ENCODE measurements around the gene NCOA3.
"Not testable (repeated sequence)": the region's sequence is repeated elsewhere in the genome, so short reads cannot be mapped to it uniquely, and the experiment has no call there.

The NCOA3 gene

DNA sequence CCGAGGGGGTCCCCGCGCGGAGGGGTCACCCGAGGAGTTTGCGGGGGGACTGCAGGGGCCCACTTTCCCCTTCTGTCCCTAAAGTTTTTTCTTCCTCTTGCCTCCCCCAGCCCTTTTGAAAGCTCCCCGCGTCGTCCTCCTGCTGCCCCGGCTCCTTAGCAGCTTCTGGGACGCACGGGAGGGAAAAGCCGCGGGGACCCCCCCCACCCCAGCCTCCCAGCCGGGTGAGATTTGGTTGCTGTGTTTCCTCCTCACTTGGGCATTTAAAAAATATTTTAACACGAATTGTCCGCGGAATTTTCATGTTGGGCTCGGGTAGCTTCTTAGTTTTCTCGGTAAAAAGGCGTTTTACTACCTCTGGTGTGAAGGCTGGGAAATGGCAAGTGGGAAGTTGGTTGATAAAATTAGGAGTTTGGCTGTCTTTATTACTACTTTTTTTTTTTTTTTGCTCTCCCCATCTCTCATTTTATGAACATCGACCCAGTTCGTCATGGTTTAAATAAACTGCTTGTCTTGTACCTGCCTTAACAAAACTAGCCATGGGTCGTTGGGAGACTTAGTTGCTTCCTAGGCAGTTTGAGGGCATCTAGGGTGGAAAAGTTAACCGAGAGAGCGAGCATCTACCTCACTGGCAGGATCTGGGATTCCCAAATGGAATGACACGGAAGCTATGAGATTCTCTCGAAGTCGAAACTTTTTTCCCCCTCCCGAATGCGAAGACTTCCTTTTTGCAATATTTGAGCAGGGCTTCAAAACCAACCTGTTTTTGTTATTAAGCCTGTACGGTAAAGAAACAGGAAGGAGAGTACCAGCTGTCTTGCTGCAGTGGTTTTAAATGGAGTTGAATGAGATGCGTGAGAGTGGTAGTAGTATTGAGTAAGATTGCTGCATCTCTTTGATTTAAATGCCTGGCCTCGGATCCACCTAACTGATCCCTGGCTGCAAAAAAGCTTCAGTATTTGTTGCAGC, 868 bp downstream of the NCOA3 start:
- no peak for DNase-seq

DNA sequence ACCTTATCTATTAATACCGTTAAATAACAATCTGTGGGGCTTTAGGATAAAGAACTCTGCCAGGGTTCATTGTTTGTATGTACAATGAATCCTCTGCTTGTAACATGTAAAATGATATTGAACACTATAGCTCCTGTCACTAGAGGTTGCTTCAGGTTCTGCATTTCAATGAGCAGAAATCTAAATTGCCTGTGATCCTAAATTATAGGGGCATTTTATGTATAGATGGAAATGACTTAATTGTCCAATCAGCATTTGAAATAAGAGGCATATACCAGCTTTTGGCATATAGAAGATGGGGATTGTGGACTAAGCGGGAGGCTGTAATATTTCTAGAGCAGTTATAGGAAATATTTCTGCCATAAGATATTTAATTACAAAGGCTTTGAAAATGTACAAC, 2.0 kb downstream of the NCOA3 start:
- no peak for DNase-seq

DNA sequence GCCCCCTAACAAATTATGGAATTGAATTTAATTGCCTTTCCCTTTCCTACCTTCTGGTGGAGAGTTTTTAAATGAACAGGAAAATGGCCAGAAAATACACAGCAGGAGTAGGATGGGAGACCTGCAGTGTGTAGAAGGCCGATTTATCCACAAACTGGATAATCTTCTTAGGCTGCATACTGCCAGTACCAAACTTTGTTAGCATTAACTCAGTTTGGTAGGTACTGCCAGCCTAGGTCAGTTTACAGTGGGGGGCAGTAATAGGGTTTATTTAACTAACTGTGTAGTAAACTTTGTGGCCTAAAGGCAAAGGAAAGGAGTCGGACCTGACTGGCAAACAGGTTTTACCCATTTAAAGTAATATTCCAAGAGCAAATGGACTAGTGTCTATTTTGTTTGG, 4.6 kb downstream of the NCOA3 start:
- DNase-seq: no peak

DNA sequence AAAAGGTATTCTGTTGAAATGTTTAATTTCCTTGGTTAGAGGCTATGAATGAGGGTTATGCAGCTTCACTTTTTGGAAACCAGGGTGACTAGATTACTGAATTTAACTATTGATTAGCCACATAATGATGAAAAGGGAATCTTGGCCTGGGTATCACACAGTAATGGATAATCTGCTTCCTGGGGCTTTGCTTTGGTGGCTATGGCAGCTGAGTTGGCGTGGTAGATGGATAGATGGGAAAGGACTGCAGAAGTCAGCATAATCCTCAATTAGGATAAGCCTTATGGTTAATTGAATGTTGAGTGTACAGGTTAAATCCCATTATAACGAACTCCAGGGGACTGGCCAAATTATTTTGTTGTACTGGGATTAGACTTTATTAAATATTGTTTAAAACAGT, 5.2 kb downstream of the NCOA3 start:
- no peak for DNase-seq

DNA sequence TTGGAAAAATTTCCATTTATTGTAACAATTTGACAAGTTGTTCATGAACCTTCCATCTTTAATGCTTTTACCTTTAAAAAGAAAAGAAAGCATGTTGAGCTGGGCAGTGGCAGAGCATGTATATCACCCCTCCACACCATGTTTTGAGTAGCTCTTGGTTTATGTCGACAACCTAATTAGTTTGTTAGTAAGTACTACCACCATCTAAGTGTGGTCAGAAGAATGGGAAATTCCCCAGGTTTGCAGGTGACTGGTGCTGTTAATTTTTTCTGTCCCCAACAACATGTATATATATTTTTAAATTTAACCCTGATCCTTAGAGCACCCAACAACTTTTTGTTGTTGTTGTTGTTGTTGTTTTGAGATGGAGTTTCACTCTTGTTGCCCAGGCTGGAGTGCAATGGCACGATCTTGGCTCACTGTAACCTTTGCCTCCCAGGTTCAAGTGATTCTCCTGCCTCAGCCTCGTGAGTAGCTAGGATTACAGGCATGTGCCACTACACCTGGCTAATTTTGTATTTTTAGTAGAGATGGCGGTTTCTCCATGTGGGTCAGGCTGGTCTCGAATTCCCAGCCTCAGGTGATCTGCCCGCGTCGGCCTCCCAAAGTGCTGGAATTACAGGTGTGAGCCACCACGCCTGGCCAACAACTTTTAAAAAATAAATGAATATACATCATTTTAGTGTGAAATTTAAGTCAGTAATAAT, 5.7 kb downstream of the NCOA3 start:
- DNase-seq: not testable (repeated sequence)

DNA sequence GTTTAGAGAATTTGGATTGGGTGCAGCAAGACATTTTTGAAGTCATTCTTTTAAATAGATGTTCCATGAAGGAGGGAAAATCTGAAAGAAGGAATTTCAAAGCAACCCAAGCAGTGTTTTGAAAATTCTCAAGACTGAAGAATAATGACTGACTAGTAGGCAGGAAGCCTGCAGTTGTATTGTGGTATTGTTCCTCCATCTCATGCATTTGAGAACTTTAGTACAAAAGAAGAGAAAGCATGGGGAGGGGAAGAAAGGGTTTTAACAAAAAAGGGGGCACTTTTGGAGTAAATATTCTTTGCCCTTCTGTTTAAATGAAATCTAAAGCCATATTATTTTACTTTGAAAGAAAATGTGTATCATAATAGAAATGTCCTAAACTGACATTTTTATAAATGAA, 6.6 kb downstream of the NCOA3 start:
- no peak for DNase-seq

DNA sequence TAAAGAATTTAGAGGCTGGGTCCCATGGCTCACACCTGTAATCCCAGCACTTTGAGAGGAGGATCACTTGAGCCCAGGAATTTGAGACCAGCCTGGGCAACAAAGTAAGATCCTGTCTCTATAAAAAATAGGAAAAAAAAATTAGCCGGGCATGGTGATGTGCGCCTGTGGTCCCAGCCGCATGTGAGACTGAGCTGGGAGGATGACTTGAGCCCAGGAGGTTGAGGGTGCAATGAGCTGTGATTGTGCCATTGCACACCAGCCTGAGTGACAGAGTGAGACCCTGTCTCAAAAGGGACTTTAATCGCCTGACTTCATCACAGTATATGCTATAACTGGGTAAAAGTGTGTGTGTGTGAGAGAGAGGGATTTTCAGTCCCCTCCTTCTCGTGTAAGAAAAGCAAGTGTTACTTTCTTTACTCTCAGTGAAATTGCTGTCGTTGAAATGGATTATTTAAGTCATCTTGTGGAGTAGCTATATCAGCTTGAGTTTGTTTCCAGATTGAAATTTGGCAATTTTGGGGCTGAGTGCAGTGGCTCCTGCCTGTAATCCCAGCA, 7.5 kb downstream of the NCOA3 start:
- DNase-seq: no peak

DNA sequence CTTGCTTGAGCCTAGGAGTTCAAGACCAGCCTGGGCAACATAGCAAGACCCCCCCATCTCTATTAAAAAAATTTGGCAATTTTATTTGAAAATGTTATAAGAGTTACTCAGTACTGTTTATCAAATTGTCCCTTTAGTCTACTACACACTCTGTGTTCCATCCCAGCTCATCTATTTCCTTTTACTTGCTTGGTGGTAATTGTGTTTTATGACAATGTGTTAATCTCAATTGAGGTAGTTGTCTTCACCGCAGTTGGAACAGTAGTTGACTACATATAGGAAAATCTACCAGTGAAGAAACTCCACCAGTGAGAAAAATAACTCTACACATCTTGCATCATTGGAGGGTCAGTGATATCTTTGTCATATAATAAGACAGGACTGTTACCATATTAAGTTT, 8.0 kb downstream of the NCOA3 start:
- DNase-seq: no peak

DNA sequence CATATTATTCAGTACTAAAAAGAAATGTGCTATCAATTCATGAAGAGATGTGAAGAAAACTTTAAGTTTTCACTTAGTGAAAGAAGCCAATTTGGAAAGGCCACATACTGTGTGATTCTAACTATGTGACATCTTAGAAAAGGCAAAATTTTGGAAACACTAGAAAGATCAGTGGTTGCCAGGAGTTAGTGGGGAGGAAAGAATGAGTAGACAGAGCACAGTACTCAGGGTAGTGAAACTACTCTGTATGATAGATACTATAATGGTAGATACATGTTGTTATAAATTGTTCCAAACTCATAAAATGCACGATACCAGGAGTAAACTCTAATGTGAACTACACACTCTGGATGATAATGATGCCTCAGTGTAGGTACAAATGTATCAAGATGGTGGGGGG, 14.2 kb downstream of the NCOA3 start:
- no peak for DNase-seq

DNA sequence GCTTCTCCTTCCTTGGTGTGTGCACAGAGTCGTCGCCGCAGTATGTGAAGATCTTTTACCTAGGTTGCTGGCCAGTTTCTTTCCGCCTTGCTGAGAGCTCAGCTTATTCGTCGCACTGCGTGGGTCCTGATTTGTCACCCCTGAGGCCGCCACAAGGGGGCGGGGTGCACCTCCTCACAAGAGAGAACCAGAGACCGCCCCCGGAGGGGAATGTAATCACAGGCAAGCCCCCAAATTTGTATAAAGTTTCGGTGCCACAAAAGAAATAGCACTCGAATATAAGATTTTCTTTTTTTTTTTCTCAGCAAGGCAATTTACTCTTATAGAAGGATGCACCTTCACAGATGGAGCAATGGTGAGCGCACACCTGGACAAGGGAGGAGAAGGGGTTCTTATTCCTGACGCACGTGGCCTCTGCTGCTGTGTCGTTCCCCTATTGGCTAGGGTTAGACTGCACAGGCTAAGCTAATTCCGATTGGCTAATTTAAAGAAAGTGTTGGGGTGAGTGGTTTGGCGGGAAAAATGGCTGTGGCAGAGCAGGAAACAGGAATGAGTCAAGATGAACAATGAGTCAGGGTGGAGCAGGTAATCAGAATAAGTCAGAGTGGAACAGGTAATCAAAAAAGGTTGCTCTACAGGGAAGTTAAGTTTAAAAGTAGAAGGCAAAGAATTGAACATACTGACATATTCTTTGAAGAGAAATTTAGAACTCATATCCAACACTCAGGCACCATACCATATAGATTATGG, 19.5 kb downstream of the NCOA3 start:
- no peak for DNase-seq

DNA sequence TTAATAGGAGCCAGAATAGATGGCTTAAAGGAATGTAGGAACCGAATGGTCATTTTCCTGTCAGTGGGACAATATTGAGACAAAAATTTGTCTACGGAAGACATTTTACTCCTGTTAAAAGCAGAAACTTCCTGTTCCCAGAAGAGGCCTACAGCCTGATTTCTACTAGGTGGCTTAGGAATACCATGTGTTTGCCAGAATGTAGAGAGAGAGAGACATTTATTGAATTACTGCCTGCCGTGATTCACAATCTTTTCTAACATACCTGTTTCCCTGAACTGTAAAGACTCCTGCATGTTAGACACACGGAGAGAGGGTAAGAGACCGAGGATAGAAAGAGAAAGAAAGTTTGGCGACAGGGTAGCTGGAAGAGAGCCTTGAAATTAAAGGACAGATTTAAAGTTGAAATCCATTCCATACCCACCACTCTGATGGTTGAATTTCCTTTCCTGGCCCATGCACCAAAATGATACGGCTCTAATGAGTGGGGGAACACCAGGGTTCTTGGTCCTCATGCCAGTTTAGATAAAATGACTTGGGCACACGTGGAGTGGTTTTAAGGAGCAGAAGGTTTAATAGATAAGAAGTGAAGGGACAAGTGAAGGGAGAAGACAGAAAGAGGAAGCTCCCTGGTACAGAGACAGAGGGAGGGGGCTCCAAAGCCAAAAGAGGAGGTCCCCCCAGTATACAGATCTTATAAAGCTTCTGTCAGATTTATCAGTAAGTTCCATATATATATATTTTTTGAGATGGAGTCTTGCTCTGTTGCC, 22.5 kb downstream of the NCOA3 start:
- no peak for DNase-seq

DNA sequence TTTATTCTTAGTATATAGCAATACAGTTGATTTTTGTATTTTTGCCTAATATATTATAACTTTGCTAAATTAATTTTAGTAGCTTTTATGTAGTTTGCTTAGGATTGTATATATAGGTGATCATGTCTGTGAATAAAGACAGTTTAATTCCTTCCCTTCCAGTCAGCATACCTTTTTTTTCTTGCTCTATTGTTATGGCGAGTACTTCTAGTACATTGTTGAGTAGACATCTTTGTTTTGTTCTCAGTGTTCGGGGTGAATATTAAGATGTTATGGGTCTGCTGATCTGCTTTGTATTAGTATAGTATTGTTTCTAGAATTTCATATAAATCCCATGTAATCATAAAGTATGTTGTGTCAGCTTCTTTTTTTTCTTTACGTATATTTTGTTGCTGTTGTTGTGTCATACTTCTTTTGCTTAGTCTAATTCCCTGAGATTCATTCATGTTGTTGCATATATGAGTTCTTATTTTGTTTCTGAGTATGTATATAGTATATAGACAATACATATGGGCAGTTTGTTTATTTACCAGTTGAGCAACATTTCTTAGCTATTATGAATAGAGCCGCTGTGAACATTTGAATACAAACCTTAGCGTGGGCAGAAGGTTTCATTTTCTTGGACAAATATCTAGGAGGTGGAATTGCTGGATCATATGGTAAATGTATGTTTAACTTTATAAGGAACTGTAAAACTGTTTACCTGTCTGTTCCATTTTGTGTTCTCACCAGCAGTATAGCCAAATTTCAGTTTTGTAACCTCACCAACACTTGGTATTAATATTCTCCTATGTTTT, 25.5 kb downstream of the NCOA3 start:
- DNase-seq: no peak

DNA sequence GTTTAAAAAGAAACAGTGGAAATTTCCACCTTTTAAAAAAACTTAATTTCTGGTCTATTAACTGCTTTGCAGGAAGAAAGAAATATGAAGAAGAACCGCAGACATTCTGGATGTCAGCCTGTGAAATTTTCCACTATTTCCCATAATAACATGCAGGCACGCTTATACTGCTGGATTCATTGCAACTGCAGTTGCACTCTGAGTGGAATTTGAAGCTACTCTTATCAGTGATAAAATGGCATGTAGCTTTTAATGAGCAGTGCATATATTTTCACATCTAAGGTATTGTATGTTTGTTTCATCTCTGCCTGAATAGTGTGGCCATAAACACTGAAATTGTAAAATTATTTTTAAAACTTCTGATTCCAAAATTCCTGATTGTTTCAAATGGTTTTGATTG, 28.2 kb downstream of the NCOA3 start:
- no peak for DNase-seq

DNA sequence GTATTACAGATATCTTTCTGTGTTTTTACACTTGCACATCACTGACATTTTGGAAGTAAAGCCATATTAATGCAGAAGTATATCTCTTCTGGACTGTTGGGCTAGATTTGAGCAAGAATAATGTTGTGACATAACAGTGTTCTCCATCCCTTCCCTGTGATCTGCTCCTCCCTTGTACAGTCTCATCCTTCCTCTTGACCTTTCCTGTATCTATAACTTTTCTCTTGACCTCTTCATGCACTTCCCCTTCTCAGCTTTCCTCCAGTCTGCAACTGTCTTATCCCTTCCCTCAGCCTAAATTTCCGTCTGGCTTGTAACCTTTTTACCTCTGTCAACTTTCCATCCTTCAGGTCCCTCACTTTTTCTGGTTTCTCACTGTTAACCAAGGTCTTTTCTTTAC, 29.8 kb downstream of the NCOA3 start:
- DNase-seq: no peak

DNA sequence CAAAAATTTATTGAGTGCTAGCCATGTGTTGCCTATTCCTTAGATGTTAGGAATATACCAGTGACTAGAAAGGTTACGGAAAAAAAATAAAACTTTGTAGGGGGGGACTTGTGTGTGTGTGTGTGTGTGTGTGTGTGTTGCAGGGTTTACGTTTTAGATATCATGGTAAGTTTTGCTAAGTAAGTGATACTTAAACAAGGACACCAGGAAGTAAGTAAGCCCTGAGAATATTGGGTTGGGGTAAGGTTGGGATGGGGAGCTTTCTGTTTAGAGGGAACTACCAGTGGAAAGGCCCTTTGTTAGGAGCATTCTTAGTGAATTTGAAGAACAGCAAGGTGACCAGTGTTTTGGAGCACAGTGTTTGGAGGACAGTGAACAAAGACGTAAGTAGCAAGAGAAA, 30.3 kb downstream of the NCOA3 start:
- DNase-seq: no peak

DNA sequence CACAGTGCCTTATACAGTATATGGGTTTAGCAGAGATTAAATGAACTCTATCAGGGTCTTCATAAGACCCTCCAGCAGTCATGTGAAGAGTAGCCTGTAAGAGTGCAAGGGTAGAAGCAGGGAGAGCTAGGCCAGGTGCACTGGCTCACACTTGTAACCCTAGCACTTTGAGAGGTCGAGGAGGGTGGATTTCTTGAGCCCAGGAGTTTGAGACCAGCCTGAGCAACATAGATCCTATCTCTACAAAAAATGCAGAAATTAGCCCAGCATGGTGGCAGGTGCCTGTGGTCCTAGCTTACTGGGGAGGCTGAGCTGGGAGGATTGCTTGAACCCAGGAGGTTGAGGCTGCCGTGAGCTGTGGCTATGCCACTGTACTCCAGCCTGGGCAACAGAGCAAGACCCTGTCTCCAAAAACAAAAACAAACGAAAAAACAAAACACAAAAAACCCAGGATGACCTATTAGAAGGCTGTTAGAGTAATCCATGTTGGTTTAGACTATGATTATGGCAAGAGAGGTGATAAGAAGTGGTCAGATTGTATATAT, 31.9 kb downstream of the NCOA3 start:
- DNase-seq: no peak

DNA sequence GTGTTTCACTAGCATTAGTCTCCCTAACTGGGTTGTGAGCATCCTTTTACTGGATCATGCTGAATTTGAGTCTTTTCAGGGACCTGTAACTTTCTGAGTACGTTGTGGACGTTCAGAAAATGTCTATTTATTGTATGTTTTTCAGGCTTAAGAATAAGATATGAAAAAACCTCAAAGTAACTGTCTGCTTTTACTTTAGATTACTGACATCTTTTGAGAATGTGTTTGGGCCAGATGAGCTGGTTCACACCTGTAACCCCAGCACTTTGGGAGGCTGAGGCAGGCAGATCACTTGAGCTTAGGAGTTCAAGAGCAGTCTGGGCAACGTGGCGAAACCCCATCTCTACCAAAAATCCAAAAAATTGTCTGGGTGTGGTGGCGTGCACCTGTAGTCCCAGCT, 32.7 kb downstream of the NCOA3 start:
- DNase-seq: no peak

DNA sequence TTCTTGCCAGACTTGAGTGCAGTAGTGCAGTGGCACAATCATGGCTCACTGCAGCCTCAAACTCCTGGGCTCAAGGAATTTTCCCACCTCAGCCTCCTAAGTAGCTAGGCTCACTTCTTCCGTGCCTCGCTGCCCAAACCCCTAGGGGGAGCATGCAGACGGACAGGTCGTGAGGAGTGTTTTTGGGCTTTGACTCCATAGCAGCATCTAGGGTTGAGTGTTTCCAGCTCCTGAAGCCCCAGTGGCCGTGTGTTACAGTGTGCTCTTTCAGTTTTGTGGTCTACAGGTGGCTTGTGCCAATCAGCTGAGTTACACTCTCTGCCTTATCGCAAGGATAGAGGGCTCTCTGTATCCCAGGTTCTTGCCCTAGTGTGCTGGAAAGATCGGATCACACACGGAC, 33.4 kb downstream of the NCOA3 start:
- no peak for DNase-seq

DNA sequence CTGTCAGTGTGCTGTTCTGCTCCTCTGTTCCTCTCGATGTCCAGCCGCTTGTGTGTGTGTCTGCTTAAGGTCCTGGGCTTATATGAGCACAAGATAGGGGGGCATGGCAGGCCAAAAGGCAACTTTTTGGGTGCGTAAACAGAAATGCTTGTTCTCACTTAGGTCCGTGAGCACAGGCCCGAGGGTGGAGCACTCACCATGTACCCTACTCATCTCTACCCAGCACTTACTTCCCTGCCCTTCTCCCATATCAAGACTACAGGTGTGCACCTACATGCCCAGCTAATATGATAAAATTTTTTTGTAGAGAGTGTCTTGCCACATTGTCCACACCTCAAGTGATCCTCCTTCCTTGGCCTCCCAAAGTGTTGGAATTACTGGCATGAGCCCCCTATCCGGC, 34.3 kb downstream of the NCOA3 start:
- no peak for DNase-seq

DNA sequence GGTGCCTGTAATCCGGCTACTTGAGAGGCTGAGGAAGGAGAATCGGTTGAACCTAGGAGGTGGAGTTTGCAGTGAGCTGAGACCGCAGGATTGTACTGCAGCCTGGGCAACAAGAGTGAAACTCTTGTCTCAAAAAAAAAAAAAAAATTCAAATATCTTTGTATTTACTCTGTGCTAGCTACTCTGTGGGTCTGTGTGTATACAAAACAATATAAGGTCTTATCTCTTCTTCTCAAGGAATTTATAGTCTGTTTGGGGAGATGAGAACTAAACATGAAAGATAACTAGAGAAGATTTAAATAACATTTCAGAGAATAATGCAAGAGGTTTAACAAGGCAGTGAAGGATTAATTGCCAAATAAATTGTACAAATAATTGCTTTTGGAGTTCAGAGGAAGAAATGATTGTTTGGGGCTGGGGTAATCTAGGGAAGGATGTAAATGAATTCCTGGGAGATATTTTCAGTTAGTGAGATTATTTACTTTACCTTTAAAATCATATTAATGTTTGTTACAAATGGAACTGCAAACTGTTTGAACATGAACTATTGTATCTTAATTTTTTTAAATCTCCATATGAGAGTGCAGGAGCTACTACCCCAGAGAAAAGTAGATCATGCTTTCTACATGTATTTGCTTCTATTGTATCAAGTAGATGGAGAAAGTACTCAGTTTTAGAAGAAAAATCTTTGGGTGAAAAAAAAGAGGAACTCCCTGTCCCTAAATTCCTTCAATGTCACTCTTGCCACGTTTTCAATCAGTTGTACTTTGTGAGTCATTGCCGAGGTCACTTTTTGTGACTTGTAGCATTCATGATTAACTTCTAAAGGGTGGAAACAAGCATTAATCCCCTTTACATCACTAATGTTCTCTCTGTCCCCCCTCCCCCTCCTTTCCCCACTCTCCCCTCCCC, 39.0 kb downstream of the NCOA3 start:
- DNase-seq: no peak

All from stimulated activated CD4-positive, alpha-beta T cell treated with anti-CD3 and anti-CD28 coated beads, Interleukin-2, amount 100 ng/mL, for 48 hours (primary cell).